SIG-M5 treated with dmso at 0.1 percent for 504 hours (cell line): ENCODE results near the gene ADAM17.

ENCODE experiments used
- DNase-seq: peaks from one replicate; lab custom pipeline; 2025; ENCODE audit not compliant: unreplicated experiment; lab: John Stamatoyannopoulos, UW

Gene ADAM17

DNA sequence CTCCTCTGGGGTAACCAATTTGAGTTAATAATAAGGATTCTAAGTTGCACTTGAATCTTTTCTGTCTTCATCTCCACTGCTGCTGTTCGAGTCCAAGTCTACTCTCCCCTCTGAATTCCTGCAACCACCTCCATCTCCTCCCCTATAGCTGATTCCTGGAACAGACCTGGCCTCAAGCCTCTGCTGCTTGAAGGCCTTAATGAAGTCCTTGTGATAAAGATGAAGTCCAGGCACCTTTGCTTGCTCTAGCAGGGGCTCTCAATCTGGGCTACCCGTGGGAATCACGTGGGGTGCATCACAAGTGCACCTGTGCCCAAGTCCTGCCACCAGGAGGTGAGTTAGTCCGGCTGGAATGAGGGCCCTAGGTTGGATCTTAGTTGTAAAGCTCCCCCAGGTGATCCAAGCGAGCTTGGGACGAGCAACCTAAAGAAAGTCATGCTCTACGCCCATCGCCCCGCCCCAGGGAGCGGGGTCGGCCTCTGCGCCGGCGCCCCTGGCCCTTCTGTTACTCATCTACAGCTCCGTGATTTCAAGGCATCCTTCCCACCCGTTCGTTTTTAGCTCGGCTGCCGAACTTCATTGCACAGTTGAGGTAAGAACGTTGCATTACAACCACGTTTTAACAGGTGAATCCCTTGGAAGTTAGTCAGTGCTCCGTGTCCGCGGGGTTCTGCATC lies 82.2 kb downstream of the ADAM17 start:
- DNase-seq, result peak; percentile 19

DNA sequence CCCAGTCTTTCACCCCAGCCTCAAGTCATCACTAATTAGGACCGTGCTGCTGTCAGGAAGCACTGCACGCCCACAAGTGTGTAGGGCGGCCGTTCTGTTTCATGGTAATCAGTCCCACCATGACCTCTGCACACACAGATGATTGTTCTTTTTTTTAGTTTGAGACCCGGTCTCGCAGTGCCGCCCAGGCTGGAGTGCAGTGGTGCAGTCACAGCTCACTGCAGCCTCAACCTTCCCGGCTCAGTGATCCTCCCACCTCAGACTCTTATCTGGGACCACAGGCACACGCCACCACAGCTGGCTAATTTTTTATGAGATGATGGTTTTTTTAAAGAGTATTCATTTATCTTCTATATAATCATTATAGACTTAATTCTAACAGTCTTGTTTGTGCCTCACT lies 83.1 kb downstream of the ADAM17 start:
- DNase-seq, result no peak

GRCh38 chr2:9471206-9471605 lies 84.4 kb downstream of the ADAM17 start:
- DNase-seq, result no peak

DNA sequence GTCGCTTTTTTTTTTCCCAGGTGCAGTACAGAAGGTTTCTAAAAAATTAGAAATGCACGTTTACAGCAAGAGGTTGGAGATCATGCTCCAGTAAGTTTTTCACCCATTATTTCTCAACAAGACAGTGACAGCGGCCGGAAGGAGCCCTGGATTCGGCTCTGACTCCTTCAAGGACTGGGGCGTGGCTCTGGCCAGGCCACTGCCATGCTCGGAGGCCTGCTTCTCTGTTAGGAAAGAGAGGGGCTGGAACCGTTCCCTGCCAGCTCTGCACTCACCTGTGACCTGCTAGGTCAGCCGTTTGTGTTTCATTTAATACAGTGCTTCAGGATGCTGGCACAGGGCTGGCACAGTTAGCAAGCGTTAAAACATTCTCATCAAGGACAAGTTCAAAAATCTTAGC lies 87.9 kb downstream of the ADAM17 start:
- no peak for DNase-seq

GRCh38 chr2:9466147-9466683 lies 89.4 kb downstream of the ADAM17 start:
- DNase-seq, result no peak

- no peak for DNase-seq
Observed at GRCh38 chr2:9465170-9465569, 90.5 kb downstream of the ADAM17 start.

GRCh38 chr2:9463698-9464034 lies 92.0 kb downstream of the ADAM17 start:
- DNase-seq, result peak; percentile 28

GRCh38 chr2:9462886-9463697 lies 92.5 kb downstream of the ADAM17 start:
- no peak for DNase-seq

DNA sequence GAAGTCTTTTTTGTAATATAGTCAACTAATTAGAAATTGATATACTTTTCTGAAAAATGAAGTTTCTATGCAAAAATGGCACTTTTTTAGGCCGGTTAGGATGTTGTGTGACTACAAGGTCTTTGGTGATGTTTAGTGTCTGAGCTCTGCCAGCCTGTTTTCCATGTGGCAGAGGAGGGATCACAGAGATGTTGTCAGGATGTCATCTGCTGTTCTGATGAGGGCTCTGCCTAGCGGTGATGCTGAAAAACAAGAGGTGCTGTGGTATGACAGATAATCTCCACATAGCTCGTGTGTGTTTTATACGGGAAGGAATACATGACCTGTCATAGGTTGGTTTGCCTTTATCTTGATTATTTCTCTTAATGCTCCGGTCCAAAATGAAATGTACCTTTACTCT lies 93.3 kb downstream of the ADAM17 start:
- DNase-seq, result no peak

DNA sequence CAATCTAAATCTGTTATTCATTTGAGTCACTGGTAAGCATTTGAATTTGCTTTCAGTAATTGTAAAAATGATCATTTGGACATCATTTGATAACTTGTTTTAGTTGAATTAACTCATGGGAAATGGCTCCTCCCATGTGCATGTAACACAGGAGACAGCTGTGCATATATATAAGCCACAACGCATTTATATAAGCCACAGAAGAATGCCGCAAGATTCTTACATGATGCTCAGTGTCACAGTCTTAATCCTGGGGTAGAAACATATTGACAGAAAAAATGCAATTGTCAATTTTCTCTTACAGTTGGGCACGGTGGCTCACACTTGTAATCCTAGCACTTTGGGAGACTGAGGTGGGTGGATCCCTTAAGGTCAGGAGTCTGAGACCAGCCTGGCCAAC lies 94.6 kb downstream of the ADAM17 start:
- no peak for DNase-seq

DNA sequence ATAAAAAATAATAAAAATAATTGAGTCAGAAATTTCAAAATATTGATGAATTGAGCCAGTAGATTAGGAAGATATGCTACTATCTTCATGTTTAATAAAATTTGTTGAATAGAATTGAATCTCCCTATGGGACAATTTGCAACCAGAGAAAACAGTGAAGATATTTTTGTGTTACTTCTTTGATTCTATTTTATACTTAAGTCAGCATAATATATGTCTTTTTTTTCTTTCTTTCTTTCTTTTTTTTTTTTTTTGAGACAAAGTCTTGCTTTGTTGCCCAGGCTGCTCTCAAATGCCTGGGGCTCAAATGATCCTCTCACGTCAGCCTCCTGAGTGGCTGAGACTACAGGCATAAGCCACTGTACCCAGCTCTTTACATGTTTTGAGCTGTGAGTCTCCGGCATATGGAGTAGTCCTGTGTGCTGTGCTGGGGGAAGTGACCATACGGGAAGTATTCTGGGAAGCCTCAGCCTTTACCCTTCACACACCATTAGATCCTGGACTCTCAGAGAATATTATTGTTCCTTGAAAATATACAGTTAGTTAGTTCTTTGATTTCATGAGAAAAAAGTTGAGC lies 95.1 kb downstream of the ADAM17 start:
- no peak for DNase-seq

- no peak for DNase-seq
Observed at GRCh38 chr2:9451231-9451630, 104.4 kb downstream of the ADAM17 start.

- DNase-seq, result no peak
Observed at GRCh38 chr2:9445089-9445488, 110.5 kb downstream of the ADAM17 start.

DNA sequence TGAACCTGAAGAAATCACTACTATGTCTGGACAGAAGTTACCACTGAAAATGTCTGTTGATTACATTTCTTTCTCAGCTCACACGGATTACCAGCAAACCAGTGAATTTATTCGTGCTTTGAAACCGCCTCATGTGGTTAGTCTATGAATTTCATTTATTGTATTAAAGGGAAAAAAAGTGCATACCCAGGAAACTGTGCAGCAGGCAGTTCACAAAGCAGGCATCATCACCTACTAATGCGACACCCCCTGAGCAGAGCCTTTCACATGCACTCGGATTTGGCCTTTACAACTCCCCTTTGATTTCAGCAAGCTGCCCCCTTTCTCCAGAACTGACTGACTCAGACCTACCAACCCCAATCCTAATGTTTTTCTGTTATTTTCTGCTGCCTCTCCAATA lies 112.1 kb downstream of the ADAM17 start:
- no peak for DNase-seq

- no peak for DNase-seq
Observed at GRCh38 chr2:9441556-9441955, 114.1 kb downstream of the ADAM17 start.

DNA sequence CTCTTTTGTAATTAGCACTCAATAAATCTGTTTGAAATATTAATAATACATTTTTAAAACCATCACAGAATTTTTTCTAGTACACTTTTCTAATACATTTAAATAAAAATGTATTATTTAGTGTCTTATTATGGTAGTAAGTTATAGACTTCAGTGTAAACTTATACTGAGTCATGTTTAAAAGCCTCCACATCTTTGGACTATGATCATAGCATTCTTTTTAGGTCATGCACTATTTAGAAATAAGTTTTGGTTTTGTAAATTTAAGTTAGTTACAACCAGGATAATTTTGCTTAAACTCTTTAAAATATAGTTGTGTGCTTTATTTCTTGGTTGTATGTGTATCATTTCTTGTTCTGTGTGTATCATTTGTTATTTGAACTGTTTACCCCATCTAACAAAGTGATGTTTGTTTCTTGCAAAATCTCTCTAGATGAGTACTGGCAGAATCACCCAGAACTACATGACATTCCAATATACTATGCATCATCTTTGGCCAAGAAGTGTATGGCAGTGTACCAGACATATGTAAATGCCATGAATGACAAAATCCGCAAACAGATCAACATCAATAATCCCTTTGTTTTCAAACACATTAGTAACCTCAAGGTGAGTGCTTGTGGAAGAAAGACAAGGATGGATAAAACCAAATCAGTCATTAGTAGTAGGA lies 115.4 kb downstream of the ADAM17 start:
- DNase-seq, result no peak

DNA sequence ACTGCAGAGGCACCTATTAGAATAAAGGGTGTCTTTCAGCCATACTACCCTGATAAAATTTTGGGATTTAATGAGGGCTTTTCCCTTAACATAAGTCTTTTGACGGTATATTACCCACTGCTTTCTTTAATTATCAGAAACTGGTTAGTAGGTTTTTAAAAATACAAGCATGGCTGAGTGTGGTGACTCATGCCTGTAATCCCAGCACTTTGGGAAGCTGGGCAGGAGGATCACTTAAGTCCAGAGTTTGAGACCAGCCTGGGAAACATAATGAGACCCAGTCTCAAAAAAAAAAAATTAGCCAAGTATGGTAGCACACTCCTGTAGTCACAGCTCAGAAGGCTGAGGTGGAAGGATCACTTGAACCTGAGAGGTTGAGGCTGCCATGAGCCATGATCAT lies 116.1 kb downstream of the ADAM17 start:
- no peak for DNase-seq
